HEK293T (cell line): ENCODE results near the gene TEAD2.

ENCODE experiments used
- ARNT ChIP-seq: fragments of 450-650 bp; IDR thresholded peaks from 2 replicates; pipeline ENCODE4 v1.6.1; 2017; ENCODE audit warnings: mild to moderate bottlenecking
- BHLHE40 ChIP-seq: fragments of 450-650 bp; IDR thresholded peaks from 2 replicates; pipeline ENCODE4 v1.6.1; 2016; ENCODE audit warnings: mild to moderate bottlenecking, moderate library complexity, borderline replicate concordance
- CTBP1 ChIP-seq: fragments of 450-650 bp; IDR thresholded peaks from 2 replicates; pipeline ENCODE4 v1.6.1; 2016; ENCODE audit warnings: borderline replicate concordance
- ELF4 ChIP-seq: fragments of 450-650 bp; IDR thresholded peaks from 2 replicates; pipeline ENCODE4 v1.6.1; 2017; ENCODE audit warnings: antibody characterized with exemption
- FOXA1 ChIP-seq: fragments of 450-650 bp; IDR thresholded peaks from 2 replicates; pipeline ENCODE4 v1.6.1; 2016; ENCODE audit warnings: mild to moderate bottlenecking
- FOXK2 ChIP-seq: fragments of 450-650 bp; IDR thresholded peaks from 2 replicates; pipeline ENCODE4 v1.6.1; 2016; ENCODE audit warnings: mild to moderate bottlenecking
- FOXM1 ChIP-seq: fragments of 450-650 bp; IDR thresholded peaks from 2 replicates; pipeline ENCODE4 v1.6.1; 2017; ENCODE audit warnings: mild to moderate bottlenecking, borderline replicate concordance
- HDGF ChIP-seq: fragments of 450-650 bp; IDR thresholded peaks from 2 replicates; pipeline ENCODE4 v1.6.1; 2017; ENCODE audit warnings: antibody characterized with exemption, borderline replicate concordance
- NFRKB ChIP-seq: fragments of 450-650 bp; IDR thresholded peaks from 2 replicates; pipeline ENCODE4 v1.6.1; 2016; ENCODE audit warnings: mild to moderate bottlenecking, moderate library complexity
- SP1 ChIP-seq: fragments of 450-650 bp; IDR thresholded peaks from 2 replicates; pipeline ENCODE4 v1.6.1; 2017
- SUZ12 ChIP-seq: fragments of 450-650 bp; IDR thresholded peaks from 2 replicates; pipeline ENCODE4 v1.6.1; 2016; ENCODE audit warnings: mild to moderate bottlenecking
- TARDBP ChIP-seq: fragments of 450-650 bp; IDR thresholded peaks from 2 replicates; pipeline ENCODE4 v1.6.1; 2016
- ZNF384 ChIP-seq: fragments of 450-650 bp; IDR thresholded peaks from 2 replicates; pipeline ENCODE4 v1.6.1; 2016
- TF ChIP-seq, protein P1 (sequence below): fragments of 450-650 bp; IDR thresholded peaks from 2 replicates; pipeline ENCODE4 v1.6.1; 2016

DNA sequence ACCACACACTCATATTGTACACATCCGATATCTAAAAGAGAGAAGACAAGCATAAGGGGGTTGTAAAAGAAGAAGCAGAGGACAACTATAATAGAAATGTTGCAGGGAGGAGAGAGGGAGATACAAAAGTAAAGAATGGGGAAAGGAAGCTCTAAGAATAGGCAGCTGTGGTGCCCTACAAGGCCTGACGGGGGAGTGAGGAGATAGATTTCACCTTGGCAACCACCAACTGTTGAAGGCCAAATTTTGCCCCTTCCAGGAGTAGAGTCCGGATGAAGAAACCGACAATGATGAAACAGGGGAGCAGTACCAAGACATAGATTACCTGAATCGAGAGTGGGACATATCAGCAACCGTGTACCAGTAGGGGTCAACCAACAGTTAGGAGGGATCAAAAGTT is 53.1 kb downstream of the TEAD2 start:
- no peak for TF ChIP-seq FOXA1
- TF ChIP-seq SP1 = no peak
- no peak for TF ChIP-seq FOXM1
- no peak for TF ChIP-seq HDGF
- TF ChIP-seq, protein P1, sequence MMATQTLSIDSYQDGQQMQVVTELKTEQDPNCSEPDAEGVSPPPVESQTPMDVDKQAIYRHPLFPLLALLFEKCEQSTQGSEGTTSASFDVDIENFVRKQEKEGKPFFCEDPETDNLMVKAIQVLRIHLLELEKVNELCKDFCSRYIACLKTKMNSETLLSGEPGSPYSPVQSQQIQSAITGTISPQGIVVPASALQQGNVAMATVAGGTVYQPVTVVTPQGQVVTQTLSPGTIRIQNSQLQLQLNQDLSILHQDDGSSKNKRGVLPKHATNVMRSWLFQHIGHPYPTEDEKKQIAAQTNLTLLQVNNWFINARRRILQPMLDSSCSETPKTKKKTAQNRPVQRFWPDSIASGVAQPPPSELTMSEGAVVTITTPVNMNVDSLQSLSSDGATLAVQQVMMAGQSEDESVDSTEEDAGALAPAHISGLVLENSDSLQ = no peak
- TF ChIP-seq CTBP1 = no peak
- no peak for TF ChIP-seq TARDBP
- no peak for TF ChIP-seq SUZ12
- no peak for TF ChIP-seq NFRKB
- TF ChIP-seq ELF4 = no peak
- no peak for TF ChIP-seq ZNF384
- no peak for TF ChIP-seq ARNT
- TF ChIP-seq FOXK2 = no peak
- no peak for TF ChIP-seq BHLHE40
